MM.1S (cell line): ENCODE data around the gene RNF38.

ENCODE experiments used
- DNase-seq: peaks from one replicate; pipeline ENCODE4 v3.0.0-alpha.2; 2015
- H2AFZ ChIP-seq: fragments of 300-600 bp; sonication (generic); 2 replicates; pipeline ENCODE4 v1.6.0; 2016; ENCODE audit warnings: antibody characterized with exemption, low read length
- H3F3A ChIP-seq: fragments of 300-600 bp; sonication (generic); 2 replicates; pipeline ENCODE4 v1.6.1; 2016; ENCODE audit warnings: mild to moderate bottlenecking, antibody characterized with exemption, low read length, moderate library complexity, mixed read lengths; ENCODE audit not compliant: insufficient read depth
- H3K27ac ChIP-seq: fragments of 300-600 bp; sonication (generic); 2 replicates; pipeline ENCODE4 v1.5.1; 2016; ENCODE audit warnings: mild to moderate bottlenecking, low read length
- H3K27me3 ChIP-seq: fragments of 300-600 bp; sonication (generic); replicated peaks from 2 replicates; pipeline ENCODE4 v1.6.0; 2016; ENCODE audit warnings: low read length; ENCODE audit not compliant: insufficient read depth
- H3K36me3 ChIP-seq: fragments of 300-600 bp; sonication (generic); replicated peaks from 2 replicates; pipeline ENCODE4 v1.6.1; 2016; ENCODE audit warnings: mild to moderate bottlenecking, low read length, mixed read lengths; ENCODE audit not compliant: insufficient read depth
- H3K4me1 ChIP-seq: fragments of 300-600 bp; sonication (generic); 2 replicates; pipeline ENCODE4 v1.6.1; 2016; ENCODE audit warnings: low read length, mixed read lengths
- H3K4me2 ChIP-seq: fragments of 300-600 bp; sonication (generic); 2 replicates; pipeline ENCODE4 v1.6.0; 2016; ENCODE audit warnings: low read depth, low read length
- H3K4me3 ChIP-seq: fragments of 300-600 bp; sonication (generic); 2 replicates; pipeline ENCODE4 v1.5.1; 2016; ENCODE audit warnings: low read length, mixed read lengths
- H3K79me2 ChIP-seq: fragments of 300-600 bp; sonication (generic); 2 replicates; pipeline ENCODE4 v1.6.1; 2016; ENCODE audit warnings: mixed run types, low read length, mixed read lengths
- H3K9ac ChIP-seq: fragments of 300-600 bp; sonication (generic); 2 replicates; pipeline ENCODE4 v1.6.1; 2016; ENCODE audit warnings: low read length, mixed read lengths
- H3K9me2 ChIP-seq: fragments of 300-600 bp; sonication (generic); replicated peaks from 2 replicates; pipeline ENCODE4 v1.6.1; 2016; ENCODE audit warnings: mild to moderate bottlenecking, low read length, mixed read lengths; ENCODE audit not compliant: insufficient read depth
- H3K9me3 ChIP-seq: fragments of 300-600 bp; sonication (generic); replicated peaks from 2 replicates; pipeline ENCODE4 v1.6.1; 2016; ENCODE audit warnings: mild to moderate bottlenecking, low read length, mixed read lengths; ENCODE audit not compliant: insufficient read depth
- H4K20me1 ChIP-seq: fragments of 300-600 bp; sonication (generic); 2 replicates; pipeline ENCODE4 v1.6.1; 2016; ENCODE audit warnings: mild to moderate bottlenecking, low read length, moderate library complexity, mixed read lengths; ENCODE audit not compliant: insufficient read depth
- CTCF ChIP-seq: fragments of 300-600 bp; sonication (generic); IDR thresholded peaks from 2 replicates; pipeline ENCODE4 v1.5.1; 2016; ENCODE audit warnings: antibody characterized with exemption, low read length, mixed read lengths
- EZH2 ChIP-seq: fragments of 300-600 bp; sonication (generic); optimal IDR thresholded peaks from 2 replicates; pipeline ENCODE3; 2017; ENCODE audit warnings: low read depth, mild to moderate bottlenecking, antibody characterized with exemption, low read length, mixed read lengths
- EZH2phosphoT487 ChIP-seq: fragments of 300-600 bp; sonication (generic); IDR thresholded peaks from 2 replicates; pipeline ENCODE4 v1.6.1; 2018; ENCODE audit warnings: antibody characterized with exemption, low read length

RNF38 gene

GRCh38 chr9:36318212-36318802, 81.8 kb downstream of the RNF38 start:
- TF ChIP-seq CTCF (no peak), EZH2phosphoT487 (no peak), EZH2 (no peak)
- H3K27me3 ChIP-seq = no peaks in the 10 kb centered on the region
- no peak overlapping the region for H3K4me2 ChIP-seq
- no peak for DNase-seq
- H3K9me3 ChIP-seq = no peaks in the 10 kb centered on the region
- no peaks in the 10 kb centered on the region for H3K79me2 ChIP-seq
- no peaks in the 10 kb centered on the region for H3F3A ChIP-seq
- H3K4me1 ChIP-seq = no peaks in the 10 kb centered on the region
- H3K9ac ChIP-seq = no peak overlapping the region
- H4K20me1 ChIP-seq = no peaks in the 10 kb centered on the region
- no peak overlapping the region for H3K27ac ChIP-seq
- H2AFZ ChIP-seq = no peak overlapping the region
- no peaks in the 10 kb centered on the region for H3K36me3 ChIP-seq
- H3K4me3 ChIP-seq = no peak overlapping the region
- no peaks in the 10 kb centered on the region for H3K9me2 ChIP-seq

- no peak overlapping the region for H3K4me2 ChIP-seq
- DNase-seq = no peak
- H4K20me1 ChIP-seq = no peaks in the 10 kb centered on the region
- H3K79me2 ChIP-seq = no peaks in the 10 kb centered on the region
- no peaks in the 10 kb centered on the region for H3K9me2 ChIP-seq
- no peak overlapping the region for H2AFZ ChIP-seq
- H3K27me3 ChIP-seq = no peaks in the 10 kb centered on the region
- no peak overlapping the region for H3K4me3 ChIP-seq
- H3K4me1 ChIP-seq = no peaks in the 10 kb centered on the region
- H3K9me3 ChIP-seq = no peaks in the 10 kb centered on the region
- no peaks in the 10 kb centered on the region for H3K36me3 ChIP-seq
- no peaks in the 10 kb centered on the region for H3F3A ChIP-seq
- no peak overlapping the region for H3K27ac ChIP-seq
- TF ChIP-seq EZH2 = no peak
- TF ChIP-seq EZH2phosphoT487 = no peak
- TF ChIP-seq CTCF = no peak
- no peak overlapping the region for H3K9ac ChIP-seq
These were observed 82.3 kb downstream of the RNF38 start for GRCh38 chr9:36317766-36318165.

- no peaks in the 10 kb centered on the region for H4K20me1 ChIP-seq
- H3K4me1 ChIP-seq = no peaks in the 10 kb centered on the region
- no peaks in the 10 kb centered on the region for H3K9me2 ChIP-seq
- TF ChIP-seq EZH2 = no peak
- no peak for TF ChIP-seq EZH2phosphoT487
- TF ChIP-seq CTCF = no peak
- no peak overlapping the region for H3K4me2 ChIP-seq
- H3K4me3 ChIP-seq = no peak overlapping the region
- H3K27ac ChIP-seq = no peak overlapping the region
- no peaks in the 10 kb centered on the region for H3K9me3 ChIP-seq
- H3K36me3 ChIP-seq = no peaks in the 10 kb centered on the region
- H2AFZ ChIP-seq = no peak overlapping the region
- no peaks in the 10 kb centered on the region for H3K79me2 ChIP-seq
- H3F3A ChIP-seq = no peaks in the 10 kb centered on the region
- no peak overlapping the region for H3K9ac ChIP-seq
- no peak for DNase-seq
- H3K27me3 ChIP-seq = no peaks in the 10 kb centered on the region
These were observed 83.3 kb downstream of the RNF38 start for GRCh38 chr9:36316611-36317317.
